ENCODE data around the gene DNAJA4.

DNAJA4 gene

DNA sequence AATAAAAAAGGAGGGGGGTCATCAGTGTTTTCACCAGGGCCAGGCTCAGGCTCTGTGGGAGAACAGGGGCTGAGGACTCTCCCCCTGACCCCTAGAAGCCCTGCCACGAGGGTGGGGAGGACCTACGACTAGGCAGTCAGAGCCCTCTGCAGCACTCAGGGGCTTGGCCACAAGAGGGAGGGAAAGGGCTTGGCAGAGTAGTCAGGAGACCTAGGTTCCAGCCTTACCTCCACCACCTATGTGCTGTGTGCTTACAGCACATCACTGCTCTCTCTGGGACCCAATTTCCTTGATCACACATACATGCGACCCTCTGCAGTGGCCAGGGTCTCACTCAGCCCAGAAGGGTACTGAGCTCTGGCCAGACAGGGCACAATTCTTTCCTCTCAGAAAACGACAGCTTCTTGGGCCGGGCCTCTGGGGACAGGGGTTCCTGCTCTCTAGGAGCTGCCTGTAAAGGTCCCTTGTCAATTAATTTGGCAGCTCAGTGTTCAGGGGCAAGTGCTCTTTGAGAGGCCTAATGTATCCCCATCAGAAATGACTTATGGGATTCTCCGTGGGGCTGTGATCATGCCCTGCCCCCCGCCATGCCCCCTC lies 51.4 kb downstream of the DNAJA4 start:
- DNase-seq (ENCODE audit: low spot score): no peak

GRCh38 chr15:78316283-78317083 lies 52.1 kb downstream of the DNAJA4 start:
- DNase-seq (ENCODE audit: low spot score): no peak

GRCh38 chr15:78317145-78317836 lies 52.9 kb downstream of the DNAJA4 start:
- DNase-seq (ENCODE audit: low spot score): peak; percentile 39

DNA sequence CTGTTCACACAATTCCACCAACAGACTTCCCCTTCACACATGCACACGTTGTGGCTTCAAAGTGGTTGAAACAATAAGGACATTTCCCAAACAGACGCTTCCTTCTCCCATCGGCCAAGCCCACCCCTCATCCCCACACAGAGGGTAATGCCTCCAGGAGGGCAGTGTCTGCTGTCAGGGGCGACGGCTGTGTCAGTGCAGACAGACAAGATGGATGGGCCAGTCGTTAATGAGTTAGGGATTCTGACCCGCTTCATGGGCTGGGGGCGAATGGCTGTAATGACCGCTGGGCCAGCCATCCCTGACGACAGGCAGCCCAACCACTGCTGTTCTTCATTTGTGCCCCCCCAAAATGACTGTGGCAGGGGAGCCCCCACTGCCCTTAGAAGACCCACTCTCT lies 55.2 kb downstream of the DNAJA4 start:
- no peak for DNase-seq (ENCODE audit: low spot score)

- no peak for DNase-seq (ENCODE audit: low spot score)
Observed at GRCh38 chr15:78320183-78320582, 55.8 kb downstream of the DNAJA4 start.

GRCh38 chr15:78321041-78321570 lies 56.7 kb downstream of the DNAJA4 start:
- no peak for DNase-seq (ENCODE audit: low spot score)

- DNase-seq (ENCODE audit: low spot score): no peak
Observed at GRCh38 chr15:78321786-78322185, 57.4 kb downstream of the DNAJA4 start.

DNA sequence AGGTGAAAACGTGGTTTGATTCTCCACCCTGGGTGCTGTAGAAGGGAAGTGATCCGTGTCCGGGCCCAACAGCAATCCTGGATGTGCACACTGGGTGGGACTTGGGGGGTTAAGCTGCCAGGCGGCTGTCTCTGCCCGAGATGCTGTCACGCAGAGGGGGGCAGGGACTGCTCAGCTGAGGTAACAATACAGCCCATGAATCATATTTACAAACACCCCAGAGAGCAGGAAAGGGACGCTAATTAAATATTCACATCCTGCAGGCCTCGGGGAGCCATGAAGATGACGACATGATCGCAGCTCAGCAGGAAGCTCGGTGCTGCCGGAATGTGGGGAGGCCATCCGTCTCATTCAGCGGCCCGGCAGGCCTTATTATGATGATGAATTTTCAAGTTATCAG lies 57.9 kb downstream of the DNAJA4 start:
- DNase-seq (ENCODE audit: low spot score): no peak

DNA sequence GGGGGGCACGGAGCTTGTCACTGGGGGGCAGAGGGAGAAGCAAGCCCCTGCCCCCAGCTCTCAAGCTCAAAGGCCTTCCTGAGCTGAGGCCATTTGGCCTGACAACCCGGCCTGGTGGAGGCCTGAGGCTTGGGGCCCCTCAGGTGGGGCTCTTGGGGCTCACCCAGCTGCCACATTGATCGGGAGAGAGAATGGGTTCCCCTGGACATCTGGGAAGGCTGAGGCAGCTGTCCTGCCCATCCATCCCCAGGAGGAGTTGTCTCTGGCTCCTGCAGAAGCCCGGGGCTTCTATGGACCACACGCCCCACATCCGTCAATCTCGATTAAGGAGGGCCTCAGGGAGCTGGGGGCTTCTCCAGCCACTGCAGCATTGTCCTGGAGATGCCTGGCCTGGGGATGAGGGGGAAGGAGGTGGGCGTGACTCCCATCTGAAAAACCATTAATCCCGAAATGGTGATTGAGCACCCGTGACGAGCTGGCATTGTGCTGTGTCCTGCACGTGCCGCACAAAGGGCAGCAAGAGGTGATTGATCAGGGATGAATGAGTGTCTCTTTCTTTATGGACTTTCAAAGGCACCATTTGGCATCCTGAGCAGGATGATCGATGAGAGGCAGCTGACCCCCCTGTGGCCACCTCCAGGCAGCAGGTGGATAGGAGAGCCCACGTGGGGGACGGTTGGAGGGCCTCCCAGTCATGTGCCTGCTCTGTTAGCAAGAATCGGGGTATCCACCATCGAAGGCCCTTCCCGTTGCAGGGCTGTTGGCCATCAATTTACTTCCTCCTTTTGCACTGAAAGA lies 58.6 kb downstream of the DNAJA4 start:
- no peak for DNase-seq (ENCODE audit: low spot score)

DNA sequence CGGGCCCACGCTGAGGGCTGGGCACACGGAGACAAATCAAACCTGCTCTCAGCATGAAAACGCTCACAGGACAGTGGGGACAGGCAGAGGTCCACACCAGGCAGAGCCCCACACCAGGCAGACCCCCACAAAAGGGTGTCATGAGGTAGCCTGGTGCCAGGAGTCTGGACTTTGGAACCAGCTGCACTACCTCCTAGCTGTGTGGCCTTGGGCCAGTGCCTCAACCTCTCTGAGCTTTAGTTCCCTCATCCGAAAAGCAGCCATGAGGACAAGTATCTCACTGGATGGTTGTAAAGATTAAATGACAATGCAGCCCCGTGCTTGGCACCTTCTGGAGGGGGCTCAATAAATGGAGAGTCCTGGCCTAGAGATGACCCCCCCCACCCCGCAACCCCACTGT lies 59.3 kb downstream of the DNAJA4 start:
- no peak for DNase-seq (ENCODE audit: low spot score)

GRCh38 chr15:78324144-78324543 lies 59.8 kb downstream of the DNAJA4 start:
- DNase-seq (ENCODE audit: low spot score): no peak

DNA sequence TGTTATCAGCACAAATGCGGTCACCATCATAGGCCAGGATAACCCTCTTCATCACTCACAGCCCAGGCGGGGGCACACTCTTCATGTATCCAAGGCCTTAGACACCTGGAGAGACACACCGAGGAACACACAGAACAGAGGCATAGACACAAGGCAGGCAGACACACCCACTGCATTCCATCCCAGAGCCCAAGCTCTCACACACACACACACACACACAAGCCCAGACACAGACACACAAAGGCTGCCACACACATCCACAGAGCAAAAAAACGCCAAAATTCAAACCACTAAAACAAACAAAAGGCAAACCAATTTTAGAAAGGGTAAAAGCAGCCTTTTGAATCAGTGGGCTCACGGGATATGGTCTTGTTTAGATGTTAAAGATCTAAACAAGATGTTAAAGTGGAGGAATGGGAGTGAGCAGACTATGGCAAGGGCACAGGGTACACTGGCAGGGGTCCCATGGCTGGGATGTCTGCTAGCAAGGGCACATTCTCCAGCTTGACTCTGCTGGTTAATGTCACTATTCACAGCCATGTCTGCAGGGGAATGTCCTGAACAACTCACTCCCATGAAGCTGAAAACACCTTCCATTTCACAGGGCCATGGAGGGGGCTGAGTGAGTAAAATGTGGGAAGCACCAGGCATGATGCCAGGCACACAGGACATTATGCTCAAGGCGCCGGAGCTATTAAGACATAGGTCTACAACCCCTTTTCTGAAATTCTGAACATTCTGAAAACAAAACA lies 60.9 kb downstream of the DNAJA4 start:
- no peak for DNase-seq (ENCODE audit: low spot score)

DNA sequence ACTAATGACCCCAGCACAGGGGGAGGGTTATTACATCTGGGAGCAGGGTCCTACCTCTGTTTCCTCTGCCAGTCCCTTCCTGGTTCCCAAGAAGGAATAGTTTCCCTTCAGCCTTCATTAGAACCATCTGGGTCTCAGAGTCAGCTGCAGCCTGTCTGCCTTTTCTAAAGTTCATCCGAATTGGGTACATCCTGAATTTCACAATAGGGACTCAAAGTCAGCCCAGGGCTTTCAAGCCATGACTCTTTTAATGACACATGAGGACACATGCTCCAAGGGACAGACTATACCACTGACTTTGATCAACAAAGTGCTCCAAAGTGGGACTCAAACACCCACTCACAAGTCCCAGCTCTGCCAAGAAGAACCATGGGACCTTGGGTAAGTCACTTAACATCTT lies 63.1 kb downstream of the DNAJA4 start:
- DNase-seq (ENCODE audit: low spot score): no peak

DNA sequence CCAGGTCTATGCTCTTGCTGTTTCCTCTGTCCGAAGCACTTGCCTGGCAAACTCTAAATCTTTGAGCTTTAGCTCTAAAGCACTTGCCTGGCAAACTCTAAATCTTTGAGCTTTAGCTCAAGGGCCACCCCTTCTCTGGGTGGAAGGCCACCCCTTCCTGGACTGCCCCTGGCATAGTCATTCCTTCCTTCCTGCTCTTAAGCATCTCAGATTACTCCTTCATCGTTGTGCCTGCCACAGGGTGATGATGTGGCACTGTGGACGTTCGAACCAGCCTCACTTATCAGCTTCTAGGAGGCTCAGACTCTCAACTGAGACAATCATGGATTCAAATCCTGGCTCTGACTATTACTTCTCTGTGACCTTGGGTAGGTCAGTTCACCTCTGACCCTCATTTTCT lies 65.3 kb downstream of the DNAJA4 start:
- DNase-seq (ENCODE audit: low spot score): no peak

Measured in RKO (cell line).